GM18502 (cell line): ENCODE data around the gene MAPK1.
"Not testable (repeated sequence)": the region's sequence is repeated elsewhere in the genome, so short reads cannot be mapped to it uniquely, and the experiment has no call there.

ENCODE experiments used
- ATAC-seq: cut with Tn5 transposase; IDR thresholded peaks from one replicate; pipeline ENCODE4 v1.9.1; 2021; ENCODE audit warnings: mild to moderate bottlenecking; ENCODE audit not compliant: unreplicated experiment, poor library complexity

MAPK1 gene

DNA sequence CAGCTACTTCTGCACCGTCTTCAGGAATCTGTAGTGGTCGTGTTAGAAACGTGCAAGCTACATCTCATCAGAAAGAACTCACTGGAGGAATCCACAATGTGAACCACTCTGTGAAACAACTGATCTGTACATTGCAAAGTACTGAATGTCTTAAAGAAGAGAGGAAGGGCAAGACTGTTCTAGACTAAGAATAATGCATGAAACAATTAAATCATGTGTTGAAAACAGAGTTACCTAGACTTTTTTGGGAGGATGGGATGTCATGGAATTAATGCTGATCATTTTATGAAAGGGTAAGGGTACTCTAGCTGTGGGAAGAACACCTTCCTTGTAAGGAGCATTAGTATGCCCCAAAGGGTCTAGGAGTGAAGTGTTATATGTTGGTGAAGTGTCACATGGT is 71.2 kb downstream of the MAPK1 start:
- ATAC-seq, result no peak

DNA sequence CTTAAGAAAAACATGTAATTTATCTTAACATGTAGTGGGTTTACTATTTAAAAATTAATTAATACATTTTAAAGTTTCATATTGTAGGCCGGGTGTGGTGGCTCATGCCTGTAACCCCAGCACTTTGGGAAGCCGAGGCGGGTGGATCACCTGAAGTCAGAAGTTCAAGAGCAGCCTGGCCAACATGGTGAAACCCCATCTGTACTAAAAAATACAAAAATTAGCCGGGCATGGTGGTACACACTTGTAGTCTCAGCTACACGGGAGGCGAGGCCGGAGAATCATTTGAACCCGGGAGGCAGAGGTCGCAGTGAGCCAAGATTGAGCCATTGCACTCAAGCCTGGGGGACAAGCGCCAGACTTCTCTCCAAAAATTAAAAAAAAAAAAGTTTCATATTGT is 73.7 kb downstream of the MAPK1 start:
- not testable (repeated sequence) for ATAC-seq

DNA sequence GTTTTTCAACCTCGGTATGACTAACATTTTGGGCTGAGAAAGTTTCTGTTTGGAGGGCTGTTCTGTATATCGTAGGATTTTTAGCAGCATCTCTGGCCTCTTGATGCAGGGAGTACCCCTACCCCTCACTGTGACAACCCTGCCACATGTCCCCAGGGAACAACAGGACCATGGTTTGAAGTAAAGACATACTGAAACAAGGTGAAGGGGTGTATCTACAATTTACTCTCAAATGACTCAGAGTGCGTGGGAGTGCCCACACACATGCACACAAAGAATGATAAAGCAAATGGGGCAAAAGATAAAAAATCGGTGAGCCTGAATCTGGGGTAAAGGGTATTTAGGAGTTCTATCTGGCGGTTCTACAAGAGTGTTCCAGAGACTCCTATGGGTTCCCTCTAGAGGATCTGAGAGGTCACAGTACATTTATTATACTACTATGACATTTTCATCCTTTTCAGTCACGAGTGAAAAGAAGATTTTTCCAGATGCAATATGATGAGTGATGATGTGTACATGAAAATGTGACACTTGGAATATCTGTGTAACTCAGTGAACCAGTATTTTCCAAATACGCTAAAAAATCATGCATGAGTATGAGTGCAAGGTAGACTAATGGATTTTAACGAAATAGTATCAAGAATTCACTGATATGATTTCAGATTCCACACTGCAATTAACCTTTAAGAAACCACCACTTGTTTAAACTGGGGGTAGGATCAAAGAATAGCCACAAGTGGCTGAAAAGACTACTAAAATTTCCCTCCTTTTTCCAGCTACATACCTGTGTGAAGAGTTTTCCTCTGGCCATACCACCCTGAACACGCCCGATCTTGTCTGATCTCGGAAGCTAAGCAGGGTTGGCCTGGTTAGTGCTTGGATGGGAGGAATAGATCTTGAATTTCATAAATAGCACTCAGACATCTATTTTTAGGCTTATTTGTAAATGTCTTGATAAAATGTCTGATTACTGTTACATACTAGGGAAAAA is 75.5 kb downstream of the MAPK1 start:
- ATAC-seq, result no peak

DNA sequence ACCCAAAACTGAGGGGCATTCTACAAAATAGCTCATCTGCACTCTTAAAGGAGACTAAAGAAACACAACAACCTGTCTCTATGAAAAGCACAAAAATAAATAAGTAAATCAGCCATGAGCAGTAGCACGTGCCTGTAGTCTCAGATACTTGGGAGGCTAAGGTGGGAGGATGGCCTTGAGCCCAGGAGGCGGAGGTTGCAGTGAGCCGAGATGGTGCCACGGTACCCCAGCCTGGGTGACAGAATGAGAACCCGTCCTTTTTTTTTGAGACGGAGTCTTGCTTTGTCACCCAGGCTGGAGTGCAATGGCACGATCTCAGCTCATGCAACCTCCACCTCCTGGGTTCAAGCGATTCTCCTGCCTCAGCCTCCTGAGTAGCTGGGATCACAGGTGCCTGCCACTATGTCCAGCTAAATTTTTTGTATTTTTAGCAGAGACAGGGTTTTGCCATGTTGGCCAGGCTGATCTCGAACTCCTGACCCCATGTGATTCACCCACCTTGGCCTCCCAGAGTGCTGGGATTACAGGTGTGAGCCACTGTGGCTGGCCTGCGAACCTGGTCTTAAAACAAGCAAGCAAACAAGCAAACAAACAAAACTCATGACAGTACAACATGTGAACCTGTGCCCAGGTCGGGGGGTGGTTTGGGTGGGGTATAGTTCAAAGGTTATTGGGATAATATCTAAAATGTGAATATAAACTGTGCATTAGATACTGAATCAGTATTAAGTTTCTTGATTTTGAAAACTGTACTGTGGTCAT is 76.4 kb downstream of the MAPK1 start:
- not testable (repeated sequence) for ATAC-seq

DNA sequence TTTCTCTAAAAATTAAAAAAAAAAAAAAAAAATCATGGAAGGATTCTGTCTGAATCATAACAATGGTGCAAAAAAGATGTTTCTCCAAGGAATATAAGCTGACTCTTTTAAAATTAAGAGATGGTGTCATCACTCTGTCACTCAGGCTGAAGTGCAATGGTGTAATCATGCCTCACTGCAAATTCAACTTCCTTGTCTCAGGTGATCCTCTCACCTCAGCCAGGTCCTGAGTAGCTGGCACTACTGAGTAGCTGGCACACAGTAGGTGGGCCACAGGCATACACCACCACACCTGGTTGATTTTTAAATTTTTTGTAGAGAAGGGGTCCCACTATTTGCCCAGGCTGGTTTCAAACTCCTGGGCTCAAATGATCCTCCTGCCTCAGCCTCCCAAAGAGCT is 77.1 kb downstream of the MAPK1 start:
- ATAC-seq, result no peak

DNA sequence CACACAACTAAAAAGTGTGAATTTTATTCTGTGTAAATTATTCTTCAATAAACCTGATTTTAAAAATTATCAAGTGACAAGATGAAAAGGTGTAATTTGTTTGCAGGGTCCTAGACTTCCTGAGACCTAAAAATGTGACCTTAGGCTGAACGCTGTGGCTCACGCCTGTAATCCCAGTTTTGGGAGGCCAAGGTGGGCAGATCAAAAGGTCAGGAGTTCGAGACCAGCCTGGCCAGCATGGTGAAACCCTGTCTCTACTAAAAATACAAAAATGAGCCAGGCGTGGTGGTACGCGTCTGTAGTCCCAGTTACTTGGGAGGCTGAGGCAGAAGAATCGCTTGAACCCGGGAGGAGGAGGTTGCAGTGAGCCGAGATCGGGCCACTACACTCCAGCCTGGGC is 79.9 kb downstream of the MAPK1 start:
- not testable (repeated sequence) for ATAC-seq

DNA sequence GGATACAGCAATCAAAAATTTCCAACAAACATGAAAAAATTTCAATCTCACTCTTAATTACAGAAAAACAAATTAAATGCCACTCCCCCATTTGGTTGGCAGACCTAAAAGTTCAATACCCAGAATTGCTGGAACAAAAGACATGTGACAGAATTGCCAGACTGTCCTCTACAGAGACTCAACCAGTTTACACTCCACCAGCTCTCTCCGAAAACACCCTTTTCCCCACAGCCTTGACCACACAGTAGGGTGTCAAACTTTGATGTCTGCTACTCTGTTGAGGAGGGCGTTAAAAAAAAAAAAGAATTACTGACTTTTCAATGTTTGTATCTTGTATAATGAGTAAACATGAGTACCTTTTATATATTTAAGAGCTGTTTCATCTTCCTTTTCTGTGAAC is 87.2 kb downstream of the MAPK1 start:
- no peak for ATAC-seq

DNA sequence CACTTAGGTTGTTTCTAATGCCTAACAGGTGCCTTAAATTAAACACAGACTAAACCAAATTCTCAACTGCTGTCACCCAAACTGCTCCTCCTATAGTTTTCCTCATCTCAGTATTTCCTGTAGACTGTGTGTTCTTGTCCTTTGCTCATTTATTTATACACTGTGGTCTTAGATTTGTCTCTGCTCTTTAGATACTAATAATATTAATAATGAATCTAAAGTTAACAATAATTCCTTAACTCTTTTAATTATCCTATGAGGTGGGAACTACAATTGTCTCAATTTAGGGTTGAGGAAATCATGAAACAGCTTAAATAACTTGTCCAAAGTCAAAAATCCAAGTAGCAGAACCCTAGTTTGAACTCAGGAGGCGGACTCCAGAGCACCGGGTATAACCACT is 88.0 kb downstream of the MAPK1 start:
- no peak for ATAC-seq

DNA sequence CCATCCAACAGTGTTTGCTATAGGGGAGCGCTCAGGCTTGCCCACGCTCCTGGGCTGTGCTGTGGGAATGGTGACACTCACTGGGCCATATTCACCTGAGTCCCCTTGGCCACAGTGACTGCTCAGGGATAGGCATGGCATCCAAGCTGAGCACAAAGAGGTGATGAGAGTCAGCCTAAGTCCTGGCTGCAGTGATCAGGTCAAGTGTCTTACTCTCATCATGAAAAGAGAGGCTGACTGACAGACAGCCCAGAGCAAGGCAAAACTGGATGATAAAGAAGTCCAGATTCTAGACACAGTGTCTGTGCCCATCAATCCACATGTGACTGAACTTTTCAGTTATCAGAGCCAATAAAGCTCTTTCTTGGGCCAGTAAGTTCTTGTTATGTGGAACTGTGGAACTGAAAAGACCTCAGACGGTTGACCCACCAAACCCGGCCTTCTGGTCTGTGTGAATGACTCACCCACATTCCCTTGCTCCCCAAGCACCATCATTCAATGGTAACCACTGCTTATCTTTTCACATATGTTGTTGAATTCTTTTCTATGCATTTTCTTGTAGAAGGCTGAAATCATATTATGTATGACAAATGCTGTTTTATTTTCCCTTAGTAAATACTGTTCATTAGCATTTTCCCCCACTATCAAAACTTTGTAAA is 88.6 kb downstream of the MAPK1 start:
- no peak for ATAC-seq

DNA sequence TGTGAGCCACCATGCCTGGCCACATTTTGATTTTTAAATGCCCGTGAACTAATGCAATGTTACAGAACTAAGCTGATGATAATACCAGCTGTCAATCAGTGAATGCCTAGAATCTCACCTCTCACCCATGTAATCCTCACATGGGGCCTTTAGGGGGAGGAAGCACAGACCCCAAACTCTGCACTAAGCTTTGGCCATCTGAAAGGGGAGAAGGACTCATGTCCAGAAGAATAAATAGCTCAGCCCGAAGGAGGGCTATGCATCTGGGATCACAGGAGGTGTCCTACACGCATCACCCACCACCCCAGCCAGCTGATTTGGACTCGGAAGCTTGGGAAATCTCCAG is 95.8 kb downstream of the MAPK1 start:
- no peak for ATAC-seq

DNA sequence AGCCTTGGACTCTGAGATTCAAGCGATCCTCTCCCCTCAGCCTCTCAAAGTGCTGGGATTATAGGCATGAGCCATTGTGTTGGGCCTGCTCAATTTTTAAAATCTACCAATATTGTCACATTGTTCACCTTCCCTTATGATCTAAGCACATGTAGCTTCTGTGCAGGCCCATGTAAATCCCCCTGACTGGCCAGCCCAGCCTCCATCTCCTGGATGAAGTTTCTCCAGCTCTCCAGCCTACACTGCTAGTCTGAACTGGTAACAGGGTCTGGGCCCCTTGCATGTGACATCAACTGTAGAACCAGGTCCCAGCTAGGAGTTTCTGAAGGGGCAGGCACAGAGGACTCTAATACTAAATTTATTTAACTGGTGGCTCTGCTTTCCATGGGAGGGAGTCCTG is 99.0 kb downstream of the MAPK1 start:
- ATAC-seq, result no peak

DNA sequence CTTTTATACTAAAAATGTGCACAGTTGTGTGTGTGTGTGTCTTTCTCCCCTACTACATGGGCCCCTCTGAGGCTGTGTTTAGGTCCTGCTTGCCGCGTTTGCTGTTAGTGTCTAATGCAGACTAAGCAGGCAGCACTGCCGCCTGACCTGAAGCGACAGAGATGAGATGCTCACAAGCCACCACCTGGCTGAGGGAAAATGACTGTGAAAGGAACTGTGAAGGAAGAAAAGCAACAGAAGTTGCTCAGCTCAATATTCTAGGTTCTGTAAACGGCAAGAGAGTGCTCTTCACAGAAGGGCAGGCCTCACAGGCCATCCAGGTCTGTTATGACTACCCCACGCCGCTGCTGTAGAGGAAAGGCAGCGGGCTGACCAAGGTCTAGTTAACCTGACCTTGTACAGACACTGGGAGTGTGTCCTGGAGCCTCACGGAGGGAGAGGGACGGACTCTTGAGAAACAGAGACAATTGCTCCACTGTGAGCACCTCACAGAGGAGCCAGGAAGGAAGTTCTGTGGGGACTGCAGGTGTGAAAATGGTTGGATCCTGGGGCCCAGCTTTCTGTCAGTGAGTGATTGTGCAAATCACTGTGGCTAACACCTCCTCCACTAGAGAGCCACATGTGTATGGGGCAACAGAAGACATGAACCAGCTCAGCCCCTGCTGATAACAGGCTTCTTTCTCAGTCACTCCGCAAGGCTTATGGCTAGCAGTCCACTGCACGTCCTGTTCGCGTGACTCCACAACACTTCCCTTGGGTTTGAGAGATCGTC is 100.6 kb downstream of the MAPK1 start:
- ATAC-seq, result no peak

DNA sequence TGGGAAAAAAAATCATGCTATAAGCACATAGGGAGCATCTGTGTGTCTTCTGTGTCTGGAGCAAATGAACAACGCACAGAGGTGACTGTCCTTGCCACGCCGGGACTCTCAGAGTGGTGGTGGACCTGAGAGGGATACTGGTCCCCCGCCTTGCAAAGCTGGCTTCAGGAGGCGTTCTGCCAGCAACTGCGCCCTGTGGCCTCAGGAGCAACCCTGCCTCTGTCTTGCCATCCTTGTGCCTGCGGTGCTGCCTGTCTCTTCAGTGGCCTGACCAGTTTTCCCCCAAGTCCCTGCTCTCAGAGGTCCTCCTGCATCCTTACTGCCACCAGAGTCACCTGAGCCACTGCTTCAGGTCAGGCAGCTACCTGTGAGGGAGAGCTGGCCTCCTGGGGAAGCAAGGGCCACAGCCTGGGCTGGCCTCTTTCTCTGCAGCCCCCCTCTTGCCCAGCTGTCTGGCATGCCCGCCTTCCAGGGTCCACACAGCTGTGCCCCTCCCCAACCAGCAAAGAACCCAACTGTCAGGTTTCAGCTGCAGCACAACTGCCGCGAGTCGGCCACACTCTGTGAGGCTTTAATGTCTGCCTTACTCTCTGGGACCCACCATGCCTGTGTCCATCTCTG is 101.4 kb downstream of the MAPK1 start:
- no peak for ATAC-seq

DNA sequence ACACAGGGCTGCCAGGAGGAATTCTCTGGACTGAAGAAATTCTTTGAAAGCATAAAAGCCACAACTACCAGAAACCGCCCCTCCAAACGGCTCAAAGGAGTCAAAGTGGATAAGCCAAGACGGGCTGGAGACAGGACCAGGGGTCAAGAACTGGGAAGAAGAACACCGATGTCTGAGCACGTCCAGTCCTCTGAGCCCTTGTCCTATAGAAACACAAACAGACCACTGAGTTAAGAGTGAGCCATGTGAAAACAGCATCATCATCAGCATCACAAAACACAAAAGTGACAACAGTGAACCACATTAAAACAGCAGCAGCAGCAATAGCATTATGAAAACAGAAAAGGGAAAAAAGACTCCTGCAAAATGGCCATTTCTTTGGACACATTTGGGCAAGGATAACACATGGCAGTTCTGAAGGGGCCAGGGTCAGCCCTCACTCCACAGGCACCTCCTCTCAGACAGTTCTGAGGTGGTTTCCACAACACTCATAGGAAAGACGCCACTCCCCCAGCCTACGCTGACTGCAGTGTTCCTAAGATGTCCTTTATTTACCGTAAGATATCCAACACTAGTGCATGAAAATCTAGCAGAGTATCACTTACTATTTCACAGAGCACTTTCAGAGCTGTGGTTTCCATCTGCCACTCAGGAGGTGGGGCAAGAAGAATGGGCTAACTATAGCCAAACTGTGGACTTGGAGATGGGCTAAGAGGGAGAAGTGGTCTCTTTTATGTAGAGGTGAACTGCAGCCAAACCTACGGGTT is 103.2 kb downstream of the MAPK1 start:
- ATAC-seq, result no peak

DNA sequence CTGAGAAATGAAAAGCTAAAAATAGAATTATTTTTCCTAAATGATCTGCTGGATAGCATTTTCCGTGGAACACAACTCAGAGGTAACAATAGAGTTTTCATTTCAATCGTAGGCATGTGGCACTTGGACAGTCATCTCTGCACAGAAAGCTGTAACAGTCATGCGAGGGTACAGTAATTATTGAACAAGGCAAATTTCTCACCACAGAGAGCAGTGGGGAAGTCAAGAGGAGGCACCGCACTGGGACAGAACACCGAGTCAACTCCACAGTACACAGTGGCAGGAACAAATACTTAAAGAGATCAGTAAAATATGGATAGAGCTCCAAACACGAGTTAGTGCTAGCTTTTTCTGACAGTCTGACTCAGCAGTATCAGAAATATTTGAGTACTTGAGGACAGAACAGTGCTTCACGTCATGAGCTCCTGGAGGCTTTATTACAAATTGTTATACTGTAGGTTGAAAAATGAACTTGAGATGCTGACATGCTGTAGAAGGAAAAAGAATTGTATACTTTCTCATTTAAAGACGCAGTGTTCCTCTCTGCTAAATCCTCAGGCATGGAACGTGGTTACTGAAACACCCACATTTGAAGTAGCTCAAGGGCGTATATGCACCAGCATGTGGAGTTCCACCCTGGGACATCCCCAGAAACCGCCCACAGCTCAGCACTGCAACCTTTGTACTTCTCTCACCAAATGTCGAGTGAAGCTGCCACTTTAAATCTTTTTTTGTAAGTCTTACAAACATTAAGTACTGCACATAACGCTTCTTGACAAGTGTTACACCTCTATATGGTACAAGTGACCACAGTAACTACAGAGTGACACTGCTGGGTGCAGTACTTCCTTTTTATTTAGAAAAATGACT is 104.5 kb downstream of the MAPK1 start:
- ATAC-seq, result no peak

DNA sequence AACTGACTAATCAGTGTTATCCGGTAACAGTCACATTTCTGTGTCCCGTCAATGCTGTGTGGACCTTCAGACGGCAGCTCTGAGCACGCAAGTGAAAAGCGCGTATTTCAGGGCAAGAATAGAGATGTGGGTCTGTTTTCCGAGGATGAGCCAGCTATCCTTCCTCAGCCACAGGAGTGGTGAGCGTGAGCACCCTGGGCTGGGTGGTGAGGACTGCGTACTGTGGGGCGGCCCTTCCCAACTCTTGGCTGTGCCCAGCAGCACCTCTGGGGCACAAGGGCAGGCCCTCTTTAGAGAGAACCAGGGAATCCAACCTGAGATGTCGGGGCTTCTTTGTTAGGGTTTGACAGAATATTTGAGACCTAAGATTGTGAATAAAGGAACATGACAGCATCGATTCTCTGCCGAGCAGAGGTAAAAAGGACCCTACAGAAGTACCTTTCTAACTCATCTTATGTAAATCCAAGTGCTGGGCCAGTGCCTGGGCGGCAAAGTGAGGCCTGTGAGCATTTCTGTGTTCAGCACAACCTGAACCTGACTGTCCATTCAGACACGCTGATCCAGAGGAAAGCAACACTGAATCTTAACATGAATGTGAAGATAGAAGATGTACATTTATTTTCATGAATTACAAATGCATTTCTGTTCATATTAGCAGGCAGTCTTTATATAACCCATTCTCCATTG is 105.3 kb downstream of the MAPK1 start:
- no peak for ATAC-seq

DNA sequence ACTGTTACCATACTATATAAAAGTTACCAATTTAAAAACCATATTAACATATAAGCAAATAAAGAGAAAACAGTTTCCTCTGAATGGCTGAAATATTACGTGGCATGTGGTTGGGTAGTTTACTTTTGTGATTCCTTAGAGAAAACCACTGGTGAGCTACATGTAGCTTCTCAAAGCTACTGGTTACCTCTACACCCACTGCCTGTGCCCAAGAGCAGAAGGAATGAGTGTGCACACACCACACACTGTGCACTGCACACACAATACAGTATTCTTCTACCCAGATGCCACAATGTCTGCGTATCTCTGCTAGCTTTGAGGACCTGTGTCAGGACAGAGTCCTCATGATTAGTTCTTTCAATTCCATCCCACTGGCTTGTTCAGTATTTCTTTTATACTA is 106.4 kb downstream of the MAPK1 start:
- ATAC-seq, result no peak

DNA sequence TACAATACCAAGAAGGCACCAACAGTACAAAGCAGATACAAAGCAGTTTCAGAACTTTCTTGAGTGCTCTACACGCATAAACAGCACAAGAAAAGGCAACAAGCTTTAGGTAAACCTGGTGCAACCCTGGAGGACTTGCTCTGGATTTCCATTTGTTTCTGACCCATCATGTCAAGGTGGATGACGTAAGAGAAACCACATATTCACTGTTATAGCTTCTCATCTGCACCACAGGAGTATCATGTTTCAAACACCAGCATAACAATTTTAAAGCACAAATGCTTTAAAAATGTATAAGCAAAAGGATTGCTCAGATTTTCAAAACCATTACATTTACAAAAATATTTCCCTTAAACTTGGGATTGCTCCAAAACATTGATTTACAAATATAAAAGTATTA is 106.8 kb downstream of the MAPK1 start:
- ATAC-seq, result no peak
